K562 (cell line): Measurements from ENCODE around the gene WDR20. TPM values are rescaled to one million over a fixed set of nuclear protein-coding genes. Genes with fewer than 3 reads are reported as not detected.

Experiments
- CLOCK ChIP-seq: fragments of 250-450 bp; sonication (Bioruptor Pico); IDR thresholded peaks from 2 replicates; pipeline ENCODE4 v1.4.0; 2020; ENCODE audit warnings: mild to moderate bottlenecking, moderate library complexity, borderline replicate concordance
- DLX4 ChIP-seq: fragments of 250-450 bp; sonication (Bioruptor Pico); IDR thresholded peaks from 2 replicates; pipeline ENCODE4 v1.6.1; 2021; ENCODE audit warnings: mild to moderate bottlenecking
- E2F6 ChIP-seq, 2 experiments: IDR thresholded peaks; 2 replicates each; pipeline ENCODE4 v1.6.1; 2011; ENCODE audit warnings: borderline replicate concordance in 1 of 2, control low read depth in 1 of 2, low read depth in 1 of 2, low read length in 1 of 2, mild to moderate bottlenecking in 1 of 2, mixed read lengths in 1 of 2, moderate library complexity in 1 of 2; ENCODE audit not compliant: insufficient read depth in 1 of 2, insufficient read length in 1 of 2, poor library complexity in 1 of 2, severe bottlenecking in 1 of 2; ENCODE audit errors: extremely low read depth in 1 of 2
- HOXB6 ChIP-seq: fragments of 250-450 bp; sonication (Bioruptor Pico); IDR thresholded peaks from 2 replicates; pipeline ENCODE4 v1.5.1; 2022; ENCODE audit warnings: mild to moderate bottlenecking, borderline replicate concordance
- KDM1A ChIP-seq, 2 experiments: fragments of 450-650 bp; IDR thresholded peaks; 2 replicates each; pipeline ENCODE4 v1.6.1; 2016; ENCODE audit warnings: mild to moderate bottlenecking in 2 of 2
- KDM4B ChIP-seq, 2 experiments: fragments of 450-650 bp in 1 of 2; sonication (generic) in 1 of 2; IDR thresholded peaks; 2 replicates each; pipeline ENCODE4 v1.6.1; 2016 to 2017; ENCODE audit warnings: borderline replicate concordance in 2 of 2, antibody characterized with exemption in 1 of 2, low read depth in 1 of 2, mild to moderate bottlenecking in 1 of 2
- ZBTB49 ChIP-seq: sonication (generic); formaldehyde crosslinking; IDR thresholded peaks from 2 replicates; pipeline ENCODE4 v1.8.0; 2022; ENCODE audit warnings: missing genetic modification reagents, mild to moderate bottlenecking, borderline replicate concordance
- ZC3H8 ChIP-seq: fragments of 450-650 bp; IDR thresholded peaks from 2 replicates; pipeline ENCODE4 v1.6.1; 2017
- ZNF23 ChIP-seq: fragments of 250-450 bp; sonication (Bioruptor Pico); IDR thresholded peaks from 2 replicates; pipeline ENCODE4 v1.4.0; 2020; ENCODE audit warnings: mild to moderate bottlenecking
- ZNF707 ChIP-seq: fragments of 250-450 bp; sonication (Bioruptor Pico); conservative IDR thresholded peaks from 2 replicates; pipeline ENCODE4 v1.8.0; 2022; ENCODE audit warnings: inconsistent platforms, mild to moderate bottlenecking, moderate library complexity
- polyA plus RNA-seq, 8 experiments: library from polyadenylated mRNA; depleted of rRNA in 4 of 8; stranded (reverse) in 5 of 8; unstranded in 3 of 8; fragments of >200 nt; fragmentation: Nextera tagmentation in 2 of 8; fragmentation: Illumina TruSeq in 1 of 8; extraction: Ambion mirVana in 2 of 8; extraction: Trizol in 1 of 8; gene quantifications; 2 replicates each; pipeline versions ENCODE4 v1.2.1 to v1.2.3, GENCODE V29; 2011 to 2014; ENCODE audit warnings: inconsistent platforms in 1 of 8, missing spikeins in 1 of 8
- total RNA-seq, 7 experiments: library from RNA; depleted of rRNA in 6 of 7; stranded (reverse); fragments of >200 nt in 6 of 7; fragmentation: Illumina TruSeq in 2 of 7; extraction: Trizol in 2 of 7; gene quantifications; 2 replicates each; pipeline versions ENCODE4 v1.2.1 to v1.2.3, GENCODE V29; 2011 to 2021; ENCODE audit warnings: low replicate concordance in 1 of 7

Gene WDR20
- total and polyA plus RNA-seq, 9 of the 15 experiments (the other 6 are each of a cell fraction or from before 2014, with no cell fraction given), result 7.0 to 15.3 (median 11.8) TPM

- no peak for TF ChIP-seq ZBTB49 (CRISPR knock-in tag)
- no peak for TF ChIP-seq KDM4B (IDR thresholded peaks at IDR 0.05; ENCODE audit: borderline replicate concordance in 2 of 2, low read depth in 1 of 2)
- no peak for TF ChIP-seq ZC3H8
- TF ChIP-seq E2F6 (IDR thresholded peaks at IDR 0.05; ENCODE audit: borderline replicate concordance in 1 of 2, extremely low read depth in 1 of 2, insufficient read depth in 1 of 2, insufficient read length in 1 of 2, low read depth in 1 of 2, low read length in 1 of 2, poor library complexity in 1 of 2, severe bottlenecking in 1 of 2), result no peak
- TF ChIP-seq ZNF707 (CRISPR knock-in tag), result no peak
- no peak for TF ChIP-seq ZNF23 (CRISPR knock-in tag)
- TF ChIP-seq KDM1A (IDR thresholded peaks at IDR 0.05), result no peak
- no peak for TF ChIP-seq CLOCK (CRISPR knock-in tag)
- no peak for TF ChIP-seq DLX4
- TF ChIP-seq HOXB6 (CRISPR knock-in tag), result no peak
These were observed 99.1 kb downstream of the WDR20 start (continued) for GRCh38 chr14:102238766-102239165.
